ENCODE measurements around the gene ZRANB3.

DNA sequence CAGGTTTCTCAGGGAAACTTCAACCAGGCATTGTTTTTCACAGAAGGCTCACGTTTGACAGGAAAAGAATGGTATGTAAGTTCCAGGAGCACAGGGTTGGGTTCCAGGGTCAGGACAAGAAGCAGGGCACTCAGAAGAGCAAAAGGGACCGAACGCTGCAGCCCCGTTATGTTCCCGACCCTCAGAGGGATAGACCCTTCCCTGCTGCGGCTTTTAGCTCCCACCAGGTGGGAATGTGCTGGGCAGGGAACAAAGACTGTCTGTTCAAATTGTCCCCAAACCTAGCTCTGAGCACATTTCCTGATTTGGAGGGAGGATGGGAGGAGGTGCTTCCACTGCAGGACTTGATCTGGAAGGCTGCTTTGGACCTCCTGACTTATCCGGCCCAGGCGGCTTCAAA lies 348.8 kb downstream of the ZRANB3 start:
- no peak for TF ChIP-seq SNAI2 (CRISPR knock-in tag; IDR thresholded peaks at IDR 0.05)
- TF ChIP-seq, protein P1, sequence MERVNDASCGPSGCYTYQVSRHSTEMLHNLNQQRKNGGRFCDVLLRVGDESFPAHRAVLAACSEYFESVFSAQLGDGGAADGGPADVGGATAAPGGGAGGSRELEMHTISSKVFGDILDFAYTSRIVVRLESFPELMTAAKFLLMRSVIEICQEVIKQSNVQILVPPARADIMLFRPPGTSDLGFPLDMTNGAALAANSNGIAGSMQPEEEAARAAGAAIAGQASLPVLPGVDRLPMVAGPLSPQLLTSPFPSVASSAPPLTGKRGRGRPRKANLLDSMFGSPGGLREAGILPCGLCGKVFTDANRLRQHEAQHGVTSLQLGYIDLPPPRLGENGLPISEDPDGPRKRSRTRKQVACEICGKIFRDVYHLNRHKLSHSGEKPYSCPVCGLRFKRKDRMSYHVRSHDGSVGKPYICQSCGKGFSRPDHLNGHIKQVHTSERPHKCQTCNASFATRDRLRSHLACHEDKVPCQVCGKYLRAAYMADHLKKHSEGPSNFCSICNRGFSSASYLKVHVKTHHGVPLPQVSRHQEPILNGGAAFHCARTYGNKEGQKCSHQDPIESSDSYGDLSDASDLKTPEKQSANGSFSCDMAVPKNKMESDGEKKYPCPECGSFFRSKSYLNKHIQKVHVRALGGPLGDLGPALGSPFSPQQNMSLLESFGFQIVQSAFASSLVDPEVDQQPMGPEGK (CRISPR knock-in tag; IDR thresholded peaks at IDR 0.05; ENCODE audit: borderline replicate concordance), result no peak
- no peak for TF ChIP-seq OSR1 (CRISPR knock-in tag; IDR thresholded peaks at IDR 0.05)
- TF ChIP-seq, protein P2, sequence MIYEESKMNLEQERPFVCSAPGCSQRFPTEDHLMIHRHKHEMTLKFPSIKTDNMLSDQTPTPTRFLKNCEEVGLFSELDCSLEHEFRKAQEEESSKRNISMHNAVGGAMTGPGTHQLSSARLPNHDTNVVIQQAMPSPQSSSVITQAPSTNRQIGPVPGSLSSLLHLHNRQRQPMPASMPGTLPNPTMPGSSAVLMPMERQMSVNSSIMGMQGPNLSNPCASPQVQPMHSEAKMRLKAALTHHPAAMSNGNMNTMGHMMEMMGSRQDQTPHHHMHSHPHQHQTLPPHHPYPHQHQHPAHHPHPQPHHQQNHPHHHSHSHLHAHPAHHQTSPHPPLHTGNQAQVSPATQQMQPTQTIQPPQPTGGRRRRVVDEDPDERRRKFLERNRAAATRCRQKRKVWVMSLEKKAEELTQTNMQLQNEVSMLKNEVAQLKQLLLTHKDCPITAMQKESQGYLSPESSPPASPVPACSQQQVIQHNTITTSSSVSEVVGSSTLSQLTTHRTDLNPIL (CRISPR knock-in tag; IDR thresholded peaks at IDR 0.05; ENCODE audit: low read depth), result no peak
- TF ChIP-seq, protein P3, sequence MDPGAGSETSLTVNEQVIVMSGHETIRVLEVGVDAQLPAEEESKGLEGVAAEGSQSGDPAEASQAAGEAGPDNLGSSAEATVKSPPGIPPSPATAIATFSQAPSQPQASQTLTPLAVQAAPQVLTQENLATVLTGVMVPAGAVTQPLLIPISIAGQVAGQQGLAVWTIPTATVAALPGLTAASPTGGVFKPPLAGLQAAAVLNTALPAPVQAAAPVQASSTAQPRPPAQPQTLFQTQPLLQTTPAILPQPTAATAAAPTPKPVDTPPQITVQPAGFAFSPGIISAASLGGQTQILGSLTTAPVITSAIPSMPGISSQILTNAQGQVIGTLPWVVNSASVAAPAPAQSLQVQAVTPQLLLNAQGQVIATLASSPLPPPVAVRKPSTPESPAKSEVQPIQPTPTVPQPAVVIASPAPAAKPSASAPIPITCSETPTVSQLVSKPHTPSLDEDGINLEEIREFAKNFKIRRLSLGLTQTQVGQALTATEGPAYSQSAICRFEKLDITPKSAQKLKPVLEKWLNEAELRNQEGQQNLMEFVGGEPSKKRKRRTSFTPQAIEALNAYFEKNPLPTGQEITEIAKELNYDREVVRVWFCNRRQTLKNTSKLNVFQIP (CRISPR knock-in tag; IDR thresholded peaks at IDR 0.05; ENCODE audit: borderline replicate concordance, low read depth), result no peak
- no peak for TF ChIP-seq ZFP3 (CRISPR knock-in tag; IDR thresholded peaks at IDR 0.05)
- no peak for TF ChIP-seq TOX (CRISPR knock-in tag; IDR thresholded peaks at IDR 0.05; ENCODE audit: borderline replicate concordance)
- no peak for TF ChIP-seq RARB (CRISPR knock-in tag; IDR thresholded peaks at IDR 0.05)
- TF ChIP-seq ZNF565 (CRISPR knock-in tag; conservative IDR thresholded peaks at IDR 0.05; ENCODE audit: low read depth), result no peak
- no peak for TF ChIP-seq PPARA (CRISPR knock-in tag; IDR thresholded peaks at IDR 0.05; ENCODE audit: borderline replicate concordance)
- no peak for TF ChIP-seq CSDC2 (CRISPR knock-in tag; IDR thresholded peaks at IDR 0.05)
- TF ChIP-seq BACH2 (CRISPR knock-in tag; IDR thresholded peaks at IDR 0.05; ENCODE audit: borderline replicate concordance), result no peak
- no peak for TF ChIP-seq ARNTL (CRISPR knock-in tag; IDR thresholded peaks at IDR 0.05; ENCODE audit: borderline replicate concordance, low read depth)
- TF ChIP-seq ESRRG (CRISPR knock-in tag; IDR thresholded peaks at IDR 0.05), result no peak

Measured in SK-N-SH treated with all-trans-retinoic acid at 6 μM for 48 hours (cell line).